Peyer's patch (tissue), 4 donors: Measurements from ENCODE around the gene UBE4B. TPM values are rescaled to one million over a fixed set of nuclear protein-coding genes. Genes with fewer than 3 reads are reported as not detected.

Experiments used
- DNase-seq, 3 donors: peaks; one replicate each; pipeline ENCODE4 v3.0.0-alpha.2; 2017 to 2019
- H3K27ac ChIP-seq, 4 donors: fragments of 200-600 bp; sonication (generic); one replicate each; pipeline ENCODE4 v1.5.1; 2016 to 2019
- H3K27me3 ChIP-seq, 2 donors: fragments of 200-600 bp; sonication (generic); one replicate each; pipeline ENCODE4 v1.5.1; 2019
- H3K36me3 ChIP-seq, 3 donors: fragments of 200-600 bp; sonication (generic); one replicate each; pipeline ENCODE4 v1.5.1; 2016 to 2019
- H3K4me1 ChIP-seq, 4 donors: fragments of 200-600 bp; sonication (generic); one replicate each; pipeline ENCODE4 v1.5.1; 2016 to 2019
- H3K4me3 ChIP-seq, 4 donors: fragments of 200-600 bp; sonication (generic); 1 replicate in 3 of 4; 2 replicates in 1 of 4; pipeline ENCODE4 v1.5.1; 2016 to 2019; ENCODE audit warnings: mild to moderate bottlenecking in 1 of 4
- H3K9me3 ChIP-seq, 4 donors: fragments of 200-600 bp; sonication (generic); one replicate each; pipeline ENCODE4 v1.5.1; 2016 to 2019; ENCODE audit warnings: mild to moderate bottlenecking in 1 of 4
- CTCF ChIP-seq, 6 experiments: fragments of 450-650 bp in 4 of 6; fragments of 200-600 bp in 2 of 6; sonication (generic) in 1 of 6; IDR thresholded peaks; one replicate each; pipeline ENCODE4 v1.5.1; 2017 to 2019; ENCODE audit warnings: antibody characterized with exemption in 6 of 6, mild to moderate bottlenecking in 3 of 6, moderate library complexity in 1 of 6
- POLR2A ChIP-seq, 2 donors: fragments of 450-650 bp; IDR thresholded peaks; one replicate each; pipeline ENCODE4 v1.5.1; 2017; ENCODE audit warnings: antibody characterized with exemption in 2 of 2, mild to moderate bottlenecking in 2 of 2, moderate library complexity in 2 of 2
- total RNA-seq, 4 donors: library from RNA; depleted of rRNA; stranded (reverse); fragments of >200 nt; gene quantifications; one replicate each; pipeline ENCODE4 v1.1.0, GENCODE V29; 2016

Gene UBE4B
- total RNA-seq, 4 donors from 2014 or later: 40.3 to 102 (median 67.8) TPM

GRCh38 chr1:10209905-10210810, 177.4 kb downstream of the UBE4B start, which contains the start of gene KIF1B:
TSS of gene KIF1B (plus strand) at chr1:10210570. CDS start at chr1:10232329, 21,759 bp downstream.
- H3K4me3 ChIP-seq: peak within 1 kb of the TSS; percentile 82 to 99 (median 93)
- no peaks in the 10 kb centered on the region for H3K9me3 ChIP-seq
- peak; percentile 97 to 99 for TF ChIP-seq POLR2A (IDR thresholded peaks at IDR 0.05)
- peak; percentile 96 to 99 (median 98) for TF ChIP-seq CTCF (IDR thresholded peaks at IDR 0.05)
- H3K27me3 ChIP-seq: no peaks in the 10 kb centered on the region
- no peaks in the 10 kb centered on the region for H3K36me3 ChIP-seq
- peaks cover 0 to 15% (median 2%) of the 10 kb centered on the region in 4 donors for H3K4me1 ChIP-seq
- H3K27ac ChIP-seq: peak within 1 kb of the TSS; percentile 86 to 99 (median 96)
- peak; percentile 99 for DNase-seq

- no peaks in the 10 kb centered on the region for H3K27me3 ChIP-seq
- peaks cover 0 to 16% (median 2%) of the 10 kb centered on the region in 4 donors for H3K4me1 ChIP-seq
- peak overlapping the region; percentile 82 to 99 (median 93) for H3K4me3 ChIP-seq
- H3K27ac ChIP-seq: peak overlapping the region; percentile 86 to 99 (median 96)
- peak; percentile 59 to 94 (median 84) for DNase-seq
- no peaks in the 10 kb centered on the region for H3K36me3 ChIP-seq
- TF ChIP-seq POLR2A (IDR thresholded peaks at IDR 0.05): peak; percentile 60 to 68
- TF ChIP-seq CTCF (IDR thresholded peaks at IDR 0.05): no peak
- H3K9me3 ChIP-seq: no peaks in the 10 kb centered on the region
Observed at GRCh38 chr1:10210841-10211804, 178.4 kb downstream of the UBE4B start.

GRCh38 chr1:10211805-10212410, 179.2 kb downstream of the UBE4B start:
- peak in 1 of 3 donors; percentile 49 for DNase-seq
- Histone ChIP-seq H3K4me3 (peak overlapping the region in 3 of 4 donors; percentile 82 to 99 (median 93)), H3K27ac (peak overlapping the region; percentile 86 to 99 (median 96)), H3K36me3 (no peaks in the 10 kb centered on the region), H3K4me1 (peaks cover 0 to 23% (median 4%) of the 10 kb centered on the region in 4 donors), H3K27me3 (no peaks in the 10 kb centered on the region), H3K9me3 (no peaks in the 10 kb centered on the region)
- no peak for TF ChIP-seq POLR2A (IDR thresholded peaks at IDR 0.05)
- no peak for TF ChIP-seq CTCF (IDR thresholded peaks at IDR 0.05)

GRCh38 chr1:10212476-10212875, 179.7 kb downstream of the UBE4B start:
- TF ChIP-seq POLR2A (IDR thresholded peaks at IDR 0.05) (no peak), CTCF (IDR thresholded peaks at IDR 0.05) (no peak)
- Histone ChIP-seq H3K4me1 (peaks cover 0 to 28% (median 4%) of the 10 kb centered on the region in 4 donors), H3K27me3 (no peaks in the 10 kb centered on the region), H3K27ac (peak overlapping the region in 1 of 4 donors; percentile 96), H3K4me3 (peak overlapping the region in 2 of 4 donors; percentile 93 to 99), H3K36me3 (no peaks in the 10 kb centered on the region), H3K9me3 (no peaks in the 10 kb centered on the region)
- DNase-seq: no peak
